GM20000 (cell line): ENCODE results near the gene F12.
"Not testable (repeated sequence)": the region's sequence is repeated elsewhere in the genome, so short reads cannot be mapped to it uniquely, and the experiment has no call there.

Source experiments
- DNase-seq: peaks from one replicate; pipeline ENCODE4 v3.0.0; 2012; ENCODE audit warnings: low spot score
- CTCF ChIP-seq: IDR thresholded peaks from 2 replicates; pipeline ENCODE4 v1.5.1; 2012; ENCODE audit warnings: mild to moderate bottlenecking, control low read depth; ENCODE audit errors: extremely low read depth, missing control alignments

Gene F12

GRCh38 chr5:177364159-177364962, 45.0 kb downstream of the F12 start:
- TF ChIP-seq CTCF = no peak
- peak; percentile 80 for DNase-seq

GRCh38 chr5:177363565-177363964, 45.8 kb downstream of the F12 start:
- no peak for DNase-seq
- no peak for TF ChIP-seq CTCF

GRCh38 chr5:177362610-177363507, 46.5 kb downstream of the F12 start:
- peak; percentile 90 for DNase-seq
- TF ChIP-seq CTCF = no peak

GRCh38 chr5:177362292-177362609, 47.1 kb downstream of the F12 start:
- DNase-seq = no peak
- TF ChIP-seq CTCF = no peak

GRCh38 chr5:177361418-177362291, 47.7 kb downstream of the F12 start:
- no peak for TF ChIP-seq CTCF
- DNase-seq = no peak

- not testable (repeated sequence) for DNase-seq
Measured at GRCh38 chr5:177360740-177361139, 48.6 kb downstream of the F12 start.

GRCh38 chr5:177359860-177360259, 49.5 kb downstream of the F12 start:
- TF ChIP-seq CTCF = no peak
- no peak for DNase-seq
